A549 (cell line): ENCODE results near the gene CCDC97. TPM values are rescaled to one million over a fixed set of nuclear protein-coding genes. Genes with fewer than 3 reads are reported as not detected.

Experiments
- ATAC-seq, 2 experiments: fragments of 200-7000 bp in 1 of 2; fragments of >200 bp in 1 of 2; cut with Nextera tagmentation in 1 of 2; cut with Tn5 transposase in 1 of 2; 3 replicates each; pipeline versions ENCODE4 v1.8.0 to v1.9.1; 2018 to 2020; ENCODE audit warnings: mild to moderate bottlenecking in 1 of 2, moderate library complexity in 1 of 2
- CTCF ChIA-PET: fragments of 300-600 bp; sonication (Branson Sonifier 250); formaldehyde crosslinking; extraction: SDS; loops from one replicate; lab custom pipeline; 2021; ENCODE audit warnings: antibody characterized with exemption, inconsistent platforms; lab: Yijun Ruan, JAX
- POLR2A ChIA-PET: fragments of 350-600 bp; formaldehyde crosslinking; extraction: SDS; loops from one replicate; lab custom pipeline; 2021; ENCODE audit warnings: antibody characterized with exemption, inconsistent platforms; lab: Yijun Ruan, JAX
- DNase-seq, 2 experiments: peaks; one replicate each; pipeline versions ENCODE4 v3.0.0 to v3.0.0-alpha.2; 2011 to 2016; ENCODE audit warnings: low read depth in 1 of 2, low spot score in 1 of 2
- FAIRE-seq: peaks from 2 replicates; lab custom pipeline; 2011; peaks lifted over from hg19 to GRCh38; lab: Jason Lieb, UNC
- H3K27ac ChIP-seq, 2 experiments: fragments of >200 bp; sonication (Bioruptor Twin); formaldehyde crosslinking; 3 replicates each; pipeline ENCODE4 v1.5.1; 2016 to 2017
- H3K4me1 ChIP-seq: fragments of >200 bp; sonication (Bioruptor Twin); formaldehyde crosslinking; 3 replicates; pipeline ENCODE4 v1.6.1; 2016
- H3K4me2 ChIP-seq: fragments of >200 bp; sonication (Bioruptor Twin); formaldehyde crosslinking; 3 replicates; pipeline ENCODE4 v1.6.1; 2016
- H3K4me3 ChIP-seq: fragments of >200 bp; sonication (Bioruptor Twin); formaldehyde crosslinking; 3 replicates; pipeline ENCODE4 v1.5.1; 2016
- H3K9me3 ChIP-seq: fragments of >200 bp; sonication (Bioruptor Twin); formaldehyde crosslinking; 3 replicates; pipeline ENCODE4 v1.6.1; 2016
- EHMT2 ChIP-seq: fragments of 200-600 bp; sonication (generic); IDR thresholded peaks from 2 replicates; pipeline ENCODE4 v1.6.1; 2016; ENCODE audit warnings: antibody characterized with exemption, low read depth, mild to moderate bottlenecking, moderate library complexity
- GATA3 ChIP-seq: IDR thresholded peaks from 2 replicates; pipeline ENCODE4 v1.6.1; 2012; ENCODE audit warnings: borderline replicate concordance
- KDM1A ChIP-seq: fragments of 200-600 bp; sonication (generic); IDR thresholded peaks from 2 replicates; pipeline ENCODE4 v1.6.1; 2016; ENCODE audit warnings: low read depth, mild to moderate bottlenecking
- KDM5A ChIP-seq: fragments of 200-600 bp; sonication (generic); IDR thresholded peaks from 2 replicates; pipeline ENCODE4 v1.6.1; 2016; ENCODE audit warnings: antibody characterized with exemption, mild to moderate bottlenecking
- MAZ ChIP-seq: fragments of 150-350 bp; IDR thresholded peaks from 2 replicates; pipeline ENCODE4 v1.6.1; 2014; ENCODE audit warnings: antibody characterized with exemption, low read depth, low read length, borderline replicate concordance
- POLR2A ChIP-seq: IDR thresholded peaks from 2 replicates; pipeline ENCODE4 v1.6.1; 2012; ENCODE audit warnings: mild to moderate bottlenecking, low read length
- RAD21 ChIP-seq, 2 experiments: fragments of >200 bp in 1 of 2; sonication (Bioruptor Twin) in 1 of 2; formaldehyde crosslinking in 1 of 2; IDR thresholded peaks in 1 of 2; conservative IDR thresholded peaks in 1 of 2; 2 replicates in 1 of 2; 3 replicates in 1 of 2; pipeline ENCODE4 v1.6.1; 2012 to 2018; ENCODE audit warnings: inconsistent platforms in 1 of 2
- SMC3 ChIP-seq: fragments of >200 bp; sonication (Bioruptor Twin); formaldehyde crosslinking; IDR thresholded peaks from 3 replicates; pipeline ENCODE4 v1.6.1; 2018; ENCODE audit warnings: inconsistent platforms
- TP53 ChIP-seq: fragments of 250-450 bp; sonication (Bioruptor Pico); IDR thresholded peaks from 2 replicates; pipeline ENCODE4 v1.5.0; 2021; ENCODE audit warnings: mild to moderate bottlenecking, moderate library complexity
- ZFP36 ChIP-seq: fragments of 450-650 bp; IDR thresholded peaks from 2 replicates; pipeline ENCODE4 v1.6.1; 2014; ENCODE audit warnings: borderline replicate concordance; ENCODE audit not compliant: partially characterized antibody
- WGBS: methylation state at CpG from one replicate; pipeline ENCODE4 v1.1.6; 2017; ENCODE audit errors: missing lambda C conversion rate; 5-methylcytosine and 5-hydroxymethylcytosine counted together
- polyA plus RNA-seq, 4 experiments: library from polyadenylated mRNA; depleted of rRNA in 3 of 4; stranded (reverse); fragments of >200 nt; fragmentation: RNase III in 1 of 4; extraction: RNeasy Plus Mini Kit Qiagen cat#74134 plus additional on column Dnase treatment in 1 of 4; gene quantifications; 2 replicates in 3 of 4; 3 replicates in 1 of 4; pipeline ENCODE4 v1.2.3, GENCODE V29; 2011 to 2017
- TF ChIP-seq, protein P1 (sequence below): fragments of >200 bp; sonication (Bioruptor Twin); formaldehyde crosslinking; IDR thresholded peaks from 3 replicates; pipeline ENCODE4 v1.6.1; 2016
- TF ChIP-seq, protein P2 (sequence below): fragments of 150-350 bp; IDR thresholded peaks from 2 replicates; pipeline ENCODE4 v1.6.1; 2014; ENCODE audit warnings: low read depth, mild to moderate bottlenecking, low read length
- TF ChIP-seq, protein P3 (sequence below): fragments of >200 bp; sonication (Bioruptor Twin); formaldehyde crosslinking; IDR thresholded peaks from 3 replicates; pipeline ENCODE4 v1.5.1; 2016
- TF ChIP-seq, protein P4 (sequence below): fragments of 200-600 bp; sonication (generic); IDR thresholded peaks from 2 replicates; pipeline ENCODE4 v1.6.1; 2016; ENCODE audit warnings: antibody characterized with exemption, mild to moderate bottlenecking, moderate library complexity

CCDC97 gene
- polyA plus RNA-seq, 2 of the 4 experiments (the other 2 are of a cell fraction), result 18.7 to 26.8 TPM

DNA sequence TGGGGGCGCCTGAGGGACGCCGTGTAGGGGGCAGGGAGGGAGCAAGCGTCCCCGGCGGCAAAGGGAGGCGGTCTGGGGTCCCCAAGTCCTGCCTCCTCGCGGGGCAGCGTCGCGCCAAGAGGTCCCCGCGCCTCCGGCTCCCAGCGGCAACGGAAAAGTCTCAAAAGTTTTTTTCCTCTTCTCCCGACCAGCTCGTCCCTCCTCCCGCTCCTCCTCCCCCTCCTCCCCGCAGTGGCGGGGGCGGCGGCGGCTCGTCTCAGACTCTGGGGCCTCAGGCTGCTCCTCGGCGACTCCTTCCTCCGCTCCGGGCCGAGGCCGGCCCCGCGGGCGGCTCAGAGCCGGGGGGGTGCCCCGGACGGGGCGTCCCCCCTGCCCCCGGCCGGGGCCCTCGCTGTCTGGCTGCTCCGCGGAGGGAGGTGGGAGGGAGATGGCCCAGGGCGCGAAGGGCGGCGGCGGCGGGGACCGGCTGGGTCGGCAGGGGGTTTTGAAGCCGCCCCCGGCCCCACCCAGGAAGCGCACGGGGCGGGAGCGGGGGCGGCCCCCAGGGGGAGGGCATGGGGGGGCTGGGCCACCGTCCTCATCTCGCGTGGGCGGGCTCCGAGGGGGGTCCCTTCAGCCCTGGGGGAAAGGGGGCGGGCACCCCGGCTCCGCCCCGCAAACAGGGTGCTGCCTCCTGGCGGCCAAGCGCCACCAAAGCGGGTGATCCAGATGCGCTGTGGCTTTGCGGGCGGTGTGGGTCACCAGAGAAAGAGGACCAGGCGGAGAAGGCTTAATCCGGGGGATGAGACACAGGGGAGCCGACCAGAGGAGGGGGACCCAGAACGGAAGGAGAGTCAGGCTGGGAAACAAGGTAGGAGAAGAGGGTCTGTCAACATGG lies 43.7 kb downstream of the CCDC97 start, which contains the start of gene TGFB1 (continued):
- TF ChIP-seq MAZ (peak; percentile 90), EHMT2 (no peak), GATA3 (0 out of 2 replicates have a peak, but pooled peaks have one; percentile 31), TP53 (peak; percentile 84; the same call in 1 of the 2 replicates), SMC3 (peak; percentile 94), POLR2A (peak; percentile 63), RAD21 (conservative IDR thresholded peaks at IDR 0.05 in 1 of 2, IDR thresholded peaks at IDR 0.05 in 1 of 2) (peak in 1 of 2 experiments; percentile 76; a peak in 4 of 5 replicates), KDM1A (no peak)
- TF ChIP-seq, protein P1, sequence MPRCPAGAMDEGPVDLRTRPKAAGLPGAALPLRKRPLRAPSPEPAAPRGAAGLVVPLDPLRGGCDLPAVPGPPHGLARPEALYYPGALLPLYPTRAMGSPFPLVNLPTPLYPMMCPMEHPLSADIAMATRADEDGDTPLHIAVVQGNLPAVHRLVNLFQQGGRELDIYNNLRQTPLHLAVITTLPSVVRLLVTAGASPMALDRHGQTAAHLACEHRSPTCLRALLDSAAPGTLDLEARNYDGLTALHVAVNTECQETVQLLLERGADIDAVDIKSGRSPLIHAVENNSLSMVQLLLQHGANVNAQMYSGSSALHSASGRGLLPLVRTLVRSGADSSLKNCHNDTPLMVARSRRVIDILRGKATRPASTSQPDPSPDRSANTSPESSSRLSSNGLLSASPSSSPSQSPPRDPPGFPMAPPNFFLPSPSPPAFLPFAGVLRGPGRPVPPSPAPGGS, result peak; percentile 95

DNA sequence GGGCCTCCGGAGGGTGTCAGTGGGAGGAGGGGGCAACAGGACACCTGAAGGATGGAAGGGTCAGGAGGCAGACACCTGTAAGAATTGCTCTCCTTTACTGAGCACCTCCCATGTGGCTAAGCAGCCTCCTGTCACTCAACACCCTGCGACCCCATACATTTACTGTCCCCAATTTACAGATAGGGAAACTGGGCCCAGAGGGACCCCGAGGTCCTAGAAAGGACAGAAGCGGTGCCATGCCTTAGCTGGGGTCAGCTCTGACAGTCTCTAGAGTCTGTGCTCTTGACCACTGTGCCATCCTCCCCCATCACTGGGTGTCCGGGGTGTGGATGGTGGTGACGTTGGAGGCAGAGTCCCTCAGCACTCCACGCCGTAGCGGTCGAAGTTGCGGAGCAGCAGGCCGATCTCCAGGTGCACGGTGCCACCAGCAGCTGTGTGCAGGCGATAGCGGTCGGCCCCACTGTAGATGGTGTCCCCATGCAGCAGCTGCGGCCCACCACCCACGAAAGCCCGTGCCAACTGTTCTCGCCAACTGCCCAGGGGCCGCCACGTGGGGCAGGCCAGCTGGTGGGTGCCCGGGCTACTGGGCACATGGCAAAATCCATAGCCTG lies 44.5 kb downstream of the CCDC97 start:
- CTCF ChIA-PET, result interaction anchor here (0.8 to 9.4 kb wide), 21 partner anchors 13 to 825 kb away, joined by 3 to 197 read pairs (median 7); partner anchors contain the start of genes B9D2, CCDC97, DMAC2 and TMEM91
- peak in 1 of 2 experiments; percentile 0; a peak in 2 of 6 replicates for ATAC-seq
- peaks cover 15% of the 10 kb centered on the region for H3K4me1 ChIP-seq
- H3K4me2 ChIP-seq, result peak overlapping the region; percentile 90
- H3K9me3 ChIP-seq, result no peaks in the 10 kb centered on the region
- TF ChIP-seq, protein P2, sequence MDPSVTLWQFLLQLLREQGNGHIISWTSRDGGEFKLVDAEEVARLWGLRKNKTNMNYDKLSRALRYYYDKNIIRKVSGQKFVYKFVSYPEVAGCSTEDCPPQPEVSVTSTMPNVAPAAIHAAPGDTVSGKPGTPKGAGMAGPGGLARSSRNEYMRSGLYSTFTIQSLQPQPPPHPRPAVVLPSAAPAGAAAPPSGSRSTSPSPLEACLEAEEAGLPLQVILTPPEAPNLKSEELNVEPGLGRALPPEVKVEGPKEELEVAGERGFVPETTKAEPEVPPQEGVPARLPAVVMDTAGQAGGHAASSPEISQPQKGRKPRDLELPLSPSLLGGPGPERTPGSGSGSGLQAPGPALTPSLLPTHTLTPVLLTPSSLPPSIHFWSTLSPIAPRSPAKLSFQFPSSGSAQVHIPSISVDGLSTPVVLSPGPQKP, result no peak
- TF ChIP-seq, protein P3, sequence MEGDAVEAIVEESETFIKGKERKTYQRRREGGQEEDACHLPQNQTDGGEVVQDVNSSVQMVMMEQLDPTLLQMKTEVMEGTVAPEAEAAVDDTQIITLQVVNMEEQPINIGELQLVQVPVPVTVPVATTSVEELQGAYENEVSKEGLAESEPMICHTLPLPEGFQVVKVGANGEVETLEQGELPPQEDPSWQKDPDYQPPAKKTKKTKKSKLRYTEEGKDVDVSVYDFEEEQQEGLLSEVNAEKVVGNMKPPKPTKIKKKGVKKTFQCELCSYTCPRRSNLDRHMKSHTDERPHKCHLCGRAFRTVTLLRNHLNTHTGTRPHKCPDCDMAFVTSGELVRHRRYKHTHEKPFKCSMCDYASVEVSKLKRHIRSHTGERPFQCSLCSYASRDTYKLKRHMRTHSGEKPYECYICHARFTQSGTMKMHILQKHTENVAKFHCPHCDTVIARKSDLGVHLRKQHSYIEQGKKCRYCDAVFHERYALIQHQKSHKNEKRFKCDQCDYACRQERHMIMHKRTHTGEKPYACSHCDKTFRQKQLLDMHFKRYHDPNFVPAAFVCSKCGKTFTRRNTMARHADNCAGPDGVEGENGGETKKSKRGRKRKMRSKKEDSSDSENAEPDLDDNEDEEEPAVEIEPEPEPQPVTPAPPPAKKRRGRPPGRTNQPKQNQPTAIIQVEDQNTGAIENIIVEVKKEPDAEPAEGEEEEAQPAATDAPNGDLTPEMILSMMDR, result peak; percentile 18; the same call in 1 of the 3 replicates
- peak overlapping the region; percentile 90 to 92 for H3K27ac ChIP-seq
- DNase-seq, result no peak
- no peak for FAIRE-seq
- 93% methylated on average over 23 of the region's 23 CpGs for WGBS
- POLR2A ChIA-PET, result interaction anchor here (5.6 kb wide), 1 partner anchor 10 kb away, joined by 96 read pairs; the partner anchor contains the start of gene B9D2
- H3K4me3 ChIP-seq, result peak overlapping the region; percentile 72

DNA sequence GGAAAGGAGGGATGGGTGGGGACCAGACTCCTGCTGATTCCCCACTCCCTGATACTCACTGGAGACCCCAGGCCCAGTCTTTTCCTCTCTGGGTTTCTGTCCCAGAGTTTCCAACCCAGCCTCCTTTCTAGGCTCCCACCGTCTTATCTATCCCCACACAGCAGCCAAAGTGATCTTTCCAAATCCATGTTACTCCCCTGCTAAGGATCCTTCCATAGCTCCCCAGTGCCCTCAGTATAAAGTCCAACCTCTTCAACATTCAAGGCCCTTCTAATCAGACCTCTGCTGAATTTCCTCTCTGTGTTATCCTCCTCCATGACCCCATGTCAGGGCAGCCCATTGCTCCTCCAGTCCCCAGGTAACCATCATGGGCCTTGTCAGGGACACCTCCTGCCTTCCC lies 45.1 kb downstream of the CCDC97 start:
- ChIA-PET CTCF (interaction anchor here (0.6 to 9.4 kb wide), 23 partner anchors 12 to 1476 kb away, joined by 3 to 197 read pairs (median 6); partner anchors contain the start of genes B9D2, CCDC97, DMAC2 and TMEM91), POLR2A (interaction anchor here (1.2 to 5.6 kb wide), 2 partner anchors 9 to 84 kb away, joined by 4 to 96 read pairs; partner anchors contain the start of gene B9D2)
- DNase-seq, result no peak
- ATAC-seq, result no peak
- no peaks in the 10 kb centered on the region for H3K9me3 ChIP-seq
- no peak overlapping the region for H3K4me2 ChIP-seq
- TF ChIP-seq KDM5A, result no peak
- peak; percentile 35 for TF ChIP-seq ZFP36
- TF ChIP-seq, protein P4, sequence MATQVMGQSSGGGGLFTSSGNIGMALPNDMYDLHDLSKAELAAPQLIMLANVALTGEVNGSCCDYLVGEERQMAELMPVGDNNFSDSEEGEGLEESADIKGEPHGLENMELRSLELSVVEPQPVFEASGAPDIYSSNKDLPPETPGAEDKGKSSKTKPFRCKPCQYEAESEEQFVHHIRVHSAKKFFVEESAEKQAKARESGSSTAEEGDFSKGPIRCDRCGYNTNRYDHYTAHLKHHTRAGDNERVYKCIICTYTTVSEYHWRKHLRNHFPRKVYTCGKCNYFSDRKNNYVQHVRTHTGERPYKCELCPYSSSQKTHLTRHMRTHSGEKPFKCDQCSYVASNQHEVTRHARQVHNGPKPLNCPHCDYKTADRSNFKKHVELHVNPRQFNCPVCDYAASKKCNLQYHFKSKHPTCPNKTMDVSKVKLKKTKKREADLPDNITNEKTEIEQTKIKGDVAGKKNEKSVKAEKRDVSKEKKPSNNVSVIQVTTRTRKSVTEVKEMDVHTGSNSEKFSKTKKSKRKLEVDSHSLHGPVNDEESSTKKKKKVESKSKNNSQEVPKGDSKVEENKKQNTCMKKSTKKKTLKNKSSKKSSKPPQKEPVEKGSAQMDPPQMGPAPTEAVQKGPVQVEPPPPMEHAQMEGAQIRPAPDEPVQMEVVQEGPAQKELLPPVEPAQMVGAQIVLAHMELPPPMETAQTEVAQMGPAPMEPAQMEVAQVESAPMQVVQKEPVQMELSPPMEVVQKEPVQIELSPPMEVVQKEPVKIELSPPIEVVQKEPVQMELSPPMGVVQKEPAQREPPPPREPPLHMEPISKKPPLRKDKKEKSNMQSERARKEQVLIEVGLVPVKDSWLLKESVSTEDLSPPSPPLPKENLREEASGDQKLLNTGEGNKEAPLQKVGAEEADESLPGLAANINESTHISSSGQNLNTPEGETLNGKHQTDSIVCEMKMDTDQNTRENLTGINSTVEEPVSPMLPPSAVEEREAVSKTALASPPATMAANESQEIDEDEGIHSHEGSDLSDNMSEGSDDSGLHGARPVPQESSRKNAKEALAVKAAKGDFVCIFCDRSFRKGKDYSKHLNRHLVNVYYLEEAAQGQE, result no peak
- TF ChIP-seq, protein P3, result no peak
- TF ChIP-seq POLR2A, result no peak
- TF ChIP-seq, protein P2, result no peak
- no peak overlapping the region for H3K4me3 ChIP-seq
- H3K27ac ChIP-seq, result no peak overlapping the region
- 93% methylated on average over 1 of the region's 1 CpG for WGBS
- no peak for FAIRE-seq
- peaks cover 15% of the 10 kb centered on the region for H3K4me1 ChIP-seq
